Kidney (tissue), 14 donors: ENCODE results near the gene TDP1. TPM values are rescaled to one million over a fixed set of nuclear protein-coding genes. Genes with fewer than 3 reads are reported as not detected.

Source experiments
- DNase-seq, 5 donors: peaks; one replicate each; pipeline ENCODE4 v3.0.0-alpha.2; 2013 to 2020
- FAIRE-seq: peaks from 2 replicates; lab custom pipeline; 2012; peaks lifted over from hg19 to GRCh38; lab: Jason Lieb, UNC
- H3K27ac ChIP-seq, 2 donors: one replicate each; pipeline ENCODE4 v1.7.0; 2013; ENCODE audit warnings: low read depth in 2 of 2, low read length in 2 of 2, inconsistent platforms in 1 of 2
- H3K27me3 ChIP-seq: one replicate; pipeline ENCODE4 v1.7.1; 2013; ENCODE audit warnings: low read length, inconsistent platforms; ENCODE audit not compliant: control insufficient read depth, insufficient read depth
- H3K36me3 ChIP-seq, 3 donors: one replicate each; pipeline versions ENCODE4 v1.7.0 to v1.7.1; 2013; ENCODE audit warnings: low read length in 3 of 3, control low read depth in 1 of 3, inconsistent platforms in 1 of 3; ENCODE audit not compliant: insufficient read depth in 3 of 3, control insufficient read depth in 2 of 3
- H3K4me1 ChIP-seq, 3 donors: one replicate each; pipeline versions ENCODE4 v1.7.0 to v1.7.1; 2013; ENCODE audit warnings: low read length in 3 of 3, inconsistent platforms in 1 of 3, low read depth in 1 of 3; ENCODE audit not compliant: control insufficient read depth in 2 of 3, insufficient read depth in 2 of 3
- H3K4me3 ChIP-seq, 3 donors: one replicate each; pipeline versions ENCODE4 v1.7.0 to v1.8.1; 2013; ENCODE audit warnings: low read length in 3 of 3, control low read depth in 1 of 3, inconsistent platforms in 1 of 3
- H3K9ac ChIP-seq, 3 donors: one replicate each; pipeline versions ENCODE4 v1.7.0 to v1.7.1; 2013; ENCODE audit warnings: low read length in 3 of 3, control low read depth in 1 of 3, inconsistent platforms in 1 of 3
- H3K9me3 ChIP-seq, 3 donors: one replicate each; pipeline versions ENCODE4 v1.7.0 to v1.7.1; 2013; ENCODE audit warnings: low read length in 3 of 3, control low read depth in 1 of 3, inconsistent platforms in 1 of 3; ENCODE audit not compliant: control insufficient read depth in 2 of 3, insufficient read depth in 1 of 3
- CTCF ChIP-seq: IDR thresholded peaks from 3 replicates; pipeline ENCODE4 v1.5.1; 2012; ENCODE audit warnings: mild to moderate bottlenecking, moderate library complexity, borderline replicate concordance; ENCODE audit not compliant: insufficient read depth; ENCODE audit errors: extremely low read depth
- intact Hi-C: fragments of 100-400 bp; cut with DNase I; formaldehyde crosslinking; loops from one replicate; pipeline ENCODE4 v1.11.1; 2022
- polyA plus RNA-seq: library from polyadenylated mRNA; stranded (reverse); fragments of 350-450 nt; fragmentation: Illumina TruSeq; extraction: RNeasy Lipid Tissue Mini Kit (QIAGEN cat#74804); gene quantifications from one replicate; pipeline ENCODE4 v1.2.3, GENCODE V29; 2014; ENCODE audit warnings: low read depth, low replicate concordance; ENCODE audit not compliant: insufficient read depth
- total RNA-seq: library from RNA; stranded (reverse); fragmentation: NEBNext Ultra II Directional; extraction: Animal tissue kit (Norgen Biotek cat#: 25700); gene quantifications from one replicate; pipeline ENCODE4 v1.2.1, GENCODE V29; 2021
- donor health status: control.
- donor health status: control.
- donor health status: control.
- donor health status: control.
- donor health status: control.
- donor health status: DM: yes; HTN: yes; CAD: no.
- donor health status: Normal renal cell carcinoma (clear cell type).

The TDP1 gene
- total and polyA plus RNA-seq, 2 donors from 2014 or later: 4.8 to 15.7 TPM

GRCh38 chr14:89926694-89927093 lies 29.0 kb upstream of the TDP1 start:
- Histone ChIP-seq H3K27me3 (no peaks in the 10 kb centered on the region), H3K4me1 (peaks cover 0 to 8% (median 0%) of the 10 kb centered on the region in 3 donors), H3K9ac (no peak overlapping the region), H3K9me3 (no peaks in the 10 kb centered on the region), H3K4me3 (no peak overlapping the region), H3K27ac (no peak overlapping the region), H3K36me3 (peaks cover 0 to 2% (median 0%) of the 10 kb centered on the region in 3 donors)
- DNase-seq (no peak), FAIRE-seq (peak; percentile 39)
- intact Hi-C loops: no loop called here
- TF ChIP-seq CTCF: no peak

DNA sequence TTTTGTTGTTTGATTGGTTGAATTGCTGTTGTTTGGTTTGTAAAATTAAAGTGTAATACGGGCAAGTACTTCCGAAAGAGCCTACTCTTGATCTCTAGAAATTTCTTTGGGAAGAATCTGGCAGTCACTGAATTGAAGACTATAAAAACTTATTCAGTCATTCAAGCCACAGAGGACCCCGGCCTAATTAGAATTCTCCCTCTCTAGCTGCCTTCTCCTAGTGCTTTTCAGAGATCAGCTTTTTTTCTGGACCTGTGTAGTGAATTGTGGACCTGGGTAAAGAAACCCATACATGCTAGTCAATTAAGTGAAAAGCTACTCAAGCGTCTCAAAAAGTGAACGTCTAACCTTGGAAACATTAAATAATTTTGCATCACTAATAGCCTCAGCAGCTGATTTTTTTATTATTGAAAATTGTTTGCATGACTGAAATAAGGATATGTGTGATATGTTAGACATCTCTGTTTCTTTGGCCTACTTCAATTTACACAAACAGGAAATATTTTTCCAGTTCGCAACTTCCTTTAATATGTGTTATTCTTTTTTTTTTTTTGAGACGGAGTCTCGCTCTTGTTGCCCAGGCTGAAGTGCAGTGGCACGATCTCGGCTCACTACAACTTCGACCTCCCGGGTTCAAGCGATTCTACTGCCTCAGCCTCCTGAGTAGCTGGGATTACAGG lies 28.4 kb upstream of the TDP1 start:
- no peak overlapping the region for H3K27ac ChIP-seq
- no peaks in the 10 kb centered on the region for H3K9me3 ChIP-seq
- no peak for TF ChIP-seq CTCF
- no peak overlapping the region for H3K4me3 ChIP-seq
- intact Hi-C loops: no loop called here
- FAIRE-seq: no peak
- peaks cover 0 to 8% (median 0%) of the 10 kb centered on the region in 3 donors for H3K4me1 ChIP-seq
- H3K9ac ChIP-seq: no peak overlapping the region
- no peak for DNase-seq
- H3K27me3 ChIP-seq: no peaks in the 10 kb centered on the region
- H3K36me3 ChIP-seq: peaks cover 0 to 2% (median 0%) of the 10 kb centered on the region in 3 donors

- Histone ChIP-seq H3K27me3 (no peaks in the 10 kb centered on the region), H3K27ac (no peak overlapping the region), H3K36me3 (peaks cover 0 to 2% (median 0%) of the 10 kb centered on the region in 3 donors), H3K4me1 (no peaks in the 10 kb centered on the region), H3K9me3 (no peaks in the 10 kb centered on the region), H3K9ac (no peak overlapping the region), H3K4me3 (no peak overlapping the region)
- FAIRE-seq (no peak), DNase-seq (no peak)
- intact Hi-C loops: no loop called here
- TF ChIP-seq CTCF: no peak
Observed at GRCh38 chr14:89933002-89933401, 22.7 kb upstream of the TDP1 start.

- DNase-seq: no peak
- no peaks in the 10 kb centered on the region for H3K9me3 ChIP-seq
- intact Hi-C loops: no loop called here
- no peak overlapping the region for H3K27ac ChIP-seq
- H3K4me1 ChIP-seq: no peaks in the 10 kb centered on the region
- H3K4me3 ChIP-seq: no peak overlapping the region
- no peak overlapping the region for H3K9ac ChIP-seq
- no peaks in the 10 kb centered on the region for H3K36me3 ChIP-seq
- no peaks in the 10 kb centered on the region for H3K27me3 ChIP-seq
- FAIRE-seq: no peak
- no peak for TF ChIP-seq CTCF
Observed at GRCh38 chr14:89936654-89937185, 19.0 kb upstream of the TDP1 start.
